ENCODE measurements around the gene RBM47. TPM values are rescaled to one million over a fixed set of nuclear protein-coding genes. Genes with fewer than 3 reads are reported as not detected.

Gene RBM47
- total RNA-seq (2022; extraction: Qiagen RNA extraction) = 24.1 to 31.9 TPM (median 29.2 TPM) in 5 replicates

GRCh38 chr4:40629401-40630334, at the start of gene RBM47:
Gene RBM47, minus strand, starts transcription at chr4:40629864. Its CDS starts 190,971 bp downstream, at chr4:40438893.

Other genes starting within 250 kb of the RBM47 start
- 0.20 to 0.40 TPM (median 0.26 TPM) in 5 replicates for gene NSUN7, start 120.1 kb upstream of the RBM47 start, total RNA-seq (2022; extraction: Qiagen RNA extraction)

Data from A549 treated with AZD2906 at 1 μM for 4 hours (cell line).